KMS-11 (cell line): ENCODE data around the gene TSEN15.

Experiments used
- H2AFZ ChIP-seq: fragments of 200-600 bp; sonication (generic); 2 replicates; pipeline ENCODE4 v1.6.1; 2016; ENCODE audit warnings: antibody characterized with exemption, mixed run types, low read depth
- H3K27ac ChIP-seq: fragments of 200-600 bp; sonication (generic); 2 replicates; pipeline ENCODE4 v1.6.1; 2016; ENCODE audit warnings: mild to moderate bottlenecking, mixed run types
- H3K27me3 ChIP-seq: fragments of 200-600 bp; sonication (generic); 2 replicates; pipeline ENCODE4 v1.6.1; 2017; ENCODE audit warnings: mild to moderate bottlenecking, low read depth, mixed run types, moderate library complexity; ENCODE audit not compliant: insufficient read depth
- H3K36me3 ChIP-seq: fragments of 200-600 bp; sonication (generic); 2 replicates; pipeline ENCODE4 v1.6.1; 2017; ENCODE audit warnings: mild to moderate bottlenecking, mixed run types; ENCODE audit not compliant: insufficient read depth
- H3K4me1 ChIP-seq: fragments of 200-600 bp; sonication (generic); 2 replicates; pipeline ENCODE4 v1.6.1; 2016; ENCODE audit warnings: mild to moderate bottlenecking, low read depth, mixed run types; ENCODE audit not compliant: poor library complexity, severe bottlenecking
- H3K4me2 ChIP-seq: fragments of 200-600 bp; sonication (generic); 2 replicates; pipeline ENCODE4 v1.7.0; 2016; ENCODE audit warnings: mild to moderate bottlenecking, mixed run types
- H3K4me3 ChIP-seq: fragments of 200-600 bp; sonication (generic); IDR thresholded peaks from 2 replicates; pipeline ENCODE4 v1.6.1; 2017; ENCODE audit warnings: low read depth, low read length, mixed read lengths; ENCODE audit not compliant: insufficient read depth
- H3K79me2 ChIP-seq: fragments of 200-600 bp; sonication (generic); 2 replicates; pipeline ENCODE4 v1.6.1; 2016; ENCODE audit warnings: low read depth, mixed run types; ENCODE audit not compliant: insufficient read depth
- H3K9ac ChIP-seq: fragments of 200-600 bp; sonication (generic); 2 replicates; pipeline ENCODE4 v1.6.1; 2016; ENCODE audit warnings: mild to moderate bottlenecking, mixed run types
- H4K20me1 ChIP-seq: fragments of 200-600 bp; sonication (generic); 2 replicates; pipeline ENCODE4 v1.6.1; 2016; ENCODE audit warnings: mild to moderate bottlenecking, mixed run types; ENCODE audit not compliant: insufficient read depth
- CTCF ChIP-seq: fragments of 200-600 bp; sonication (generic); conservative IDR thresholded peaks from 2 replicates; pipeline ENCODE4 v1.6.1; 2017; ENCODE audit warnings: low read depth, mild to moderate bottlenecking, antibody characterized with exemption, low read length, moderate library complexity, mixed read lengths

TSEN15 gene

GRCh38 chr1:184110272-184111204, 59.0 kb downstream of the TSEN15 start:
- Histone ChIP-seq H3K36me3 (no peaks in the 10 kb centered on the region), H3K27ac (no peak overlapping the region), H3K4me3 (no peak overlapping the region), H4K20me1 (no peaks in the 10 kb centered on the region), H3K9ac (no peak overlapping the region), H3K4me1 (no peaks in the 10 kb centered on the region), H3K79me2 (no peaks in the 10 kb centered on the region), H2AFZ (no peak overlapping the region), H3K27me3 (no peaks in the 10 kb centered on the region), H3K4me2 (no peak overlapping the region)
- no peak for TF ChIP-seq CTCF

- no peaks in the 10 kb centered on the region for H4K20me1 ChIP-seq
- no peaks in the 10 kb centered on the region for H3K27me3 ChIP-seq
- H3K4me1 ChIP-seq = no peaks in the 10 kb centered on the region
- H3K27ac ChIP-seq = no peak overlapping the region
- H3K36me3 ChIP-seq = no peaks in the 10 kb centered on the region
- no peak for TF ChIP-seq CTCF
- no peaks in the 10 kb centered on the region for H3K79me2 ChIP-seq
- H3K9ac ChIP-seq = no peak overlapping the region
- H3K4me2 ChIP-seq = no peak overlapping the region
- no peak overlapping the region for H2AFZ ChIP-seq
- no peak overlapping the region for H3K4me3 ChIP-seq
Observed at GRCh38 chr1:184112176-184112948, 60.8 kb downstream of the TSEN15 start.

- Histone ChIP-seq H3K27me3 (no peaks in the 10 kb centered on the region), H3K79me2 (no peaks in the 10 kb centered on the region), H2AFZ (no peak overlapping the region), H3K4me1 (no peaks in the 10 kb centered on the region), H4K20me1 (no peaks in the 10 kb centered on the region), H3K4me3 (no peak overlapping the region), H3K4me2 (no peak overlapping the region), H3K27ac (no peak overlapping the region), H3K36me3 (no peaks in the 10 kb centered on the region), H3K9ac (no peak overlapping the region)
- TF ChIP-seq CTCF = no peak
Observed at GRCh38 chr1:184113251-184113650, 61.7 kb downstream of the TSEN15 start.

- Histone ChIP-seq H3K4me2 (no peak overlapping the region), H3K27me3 (no peaks in the 10 kb centered on the region), H3K79me2 (no peaks in the 10 kb centered on the region), H4K20me1 (no peaks in the 10 kb centered on the region), H2AFZ (no peak overlapping the region), H3K36me3 (no peaks in the 10 kb centered on the region), H3K4me3 (no peak overlapping the region), H3K9ac (no peak overlapping the region), H3K4me1 (no peaks in the 10 kb centered on the region), H3K27ac (no peak overlapping the region)
- no peak for TF ChIP-seq CTCF
Observed at GRCh38 chr1:184114818-184115398, 63.4 kb downstream of the TSEN15 start.
